GM12892 (cell line): ENCODE results near the gene CPEB3.

Source experiments
- POLR2A ChIP-seq: IDR thresholded peaks from 2 replicates; pipeline ENCODE4 v1.6.1; 2011; ENCODE audit warnings: low read depth, low read length, control low read depth
- POLR2AphosphoS5 ChIP-seq: IDR thresholded peaks from 2 replicates; pipeline ENCODE4 v1.6.1; 2011; ENCODE audit warnings: low read depth, low read length, control low read depth
- TAF1 ChIP-seq: IDR thresholded peaks from 2 replicates; pipeline ENCODE4 v1.6.1; 2011; ENCODE audit warnings: low read depth, mild to moderate bottlenecking, control low read depth, low read length, borderline replicate concordance

DNA sequence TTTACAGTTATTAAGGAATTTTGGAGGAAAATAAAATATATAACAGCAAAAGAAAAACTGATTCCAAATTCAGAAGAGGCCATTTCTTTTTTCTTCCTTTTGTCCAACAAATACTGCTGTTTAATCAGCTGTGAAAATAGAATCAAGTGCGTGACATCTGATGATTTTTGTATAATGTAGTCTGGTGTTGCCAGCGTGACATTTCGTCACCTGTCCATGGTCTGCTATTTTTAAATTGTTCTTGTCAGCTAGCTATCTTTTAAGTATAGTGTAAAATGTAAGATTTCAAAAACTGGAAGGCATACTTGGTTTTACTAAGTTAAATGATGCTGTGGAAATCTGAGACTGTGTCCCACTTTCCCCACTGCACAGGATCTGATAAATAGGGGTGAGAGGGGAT lies 105.9 kb downstream of the CPEB3 start:
- TF ChIP-seq POLR2A (no peak), TAF1 (no peak), POLR2AphosphoS5 (no peak)
